Muscle of back (tissue), 10 donors: ENCODE measurements around the gene FNBP1L. TPM values are rescaled to one million over a fixed set of nuclear protein-coding genes. Genes with fewer than 3 reads are reported as not detected.

ENCODE experiments used
- polyA plus RNA-seq, 10 donors: library from polyadenylated mRNA; unstranded; fragments of 120-200 nt; gene quantifications; one replicate each; pipeline ENCODE4 v1.2.1, GENCODE V29; 2013; ENCODE audit not compliant: insufficient read length in 10 of 10

FNBP1L gene
- polyA plus RNA-seq, 10 donors: 39.4 to 70.8 (median 48.6) TPM

Other genes starting within 250 kb of the FNBP1L start
- 10 to 100 TPM; 59.4 to 80.1 (median 65.6) TPM for gene DR1, start 102.2 kb upstream of the FNBP1L start, polyA plus RNA-seq
- 10 to 100 TPM; 13.5 to 20.5 (median 17.1) TPM for gene BCAR3, start 233.7 kb downstream of the FNBP1L start, polyA plus RNA-seq